Activated naive CD4-positive, alpha-beta T cell treated with anti-CD3 and anti-CD28 coated beads, Interleukin-2, amount 50 U/mL, for 72 hours (primary cell): ENCODE results near the gene PARG. TPM values are rescaled to one million over a fixed set of nuclear protein-coding genes. Genes with fewer than 3 reads are reported as not detected.
"Not testable (repeated sequence)": the region's sequence is repeated elsewhere in the genome, so short reads cannot be mapped to it uniquely, and the experiment has no call there.

Experiments
- ATAC-seq, 2 donors: fragments of 150-1000 bp; cut with Tn5 transposase; 2 replicates each; pipeline ENCODE4 v1.10.0; 2021; ENCODE audit warnings: mild to moderate bottlenecking in 2 of 2, moderate library complexity in 2 of 2
- DNase-seq, 2 donors: peaks; one replicate each; pipeline ENCODE4 v3.0.0; 2021 to 2022; ENCODE audit warnings: low spot score in 2 of 2
- H3K27ac Mint-ChIP-seq, 2 donors: one replicate each; pipeline ENCODE4 v1.8.0; 2022; ENCODE audit warnings: mild to moderate bottlenecking in 2 of 2, mixed read lengths in 2 of 2
- H3K36me3 Mint-ChIP-seq, 2 donors: one replicate each; pipeline ENCODE4 v1.8.0; 2022; ENCODE audit warnings: mixed read lengths in 2 of 2
- H3K9me3 Mint-ChIP-seq, 2 donors: one replicate each; pipeline ENCODE4 v1.8.0; 2022; ENCODE audit warnings: mixed read lengths in 2 of 2
- total RNA-seq, 2 donors: library from RNA; stranded (reverse); gene quantifications; one replicate each; pipeline ENCODE4 v1.2.3, GENCODE V29; 2022

PARG gene
- total RNA-seq, 2 donors from 2014 or later, result 23.8 to 33.0 TPM

GRCh38 chr10:49917927-49918326, 23.9 kb downstream of the PARG start:
- DNase-seq, H3K27ac Mint-ChIP-seq, H3K9me3 Mint-ChIP-seq, H3K36me3 Mint-ChIP-seq, ATAC-seq: not testable (repeated sequence)

- ATAC-seq, H3K36me3 Mint-ChIP-seq, H3K9me3 Mint-ChIP-seq, H3K27ac Mint-ChIP-seq, DNase-seq: not testable (repeated sequence)
Observed at GRCh38 chr10:49916451-49916850, 25.4 kb downstream of the PARG start.

GRCh38 chr10:49910295-49910694, 31.5 kb downstream of the PARG start:
- not testable (repeated sequence) for ATAC-seq, DNase-seq

GRCh38 chr10:49908290-49909080, 33.3 kb downstream of the PARG start:
- not testable (repeated sequence) for ATAC-seq, H3K27ac Mint-ChIP-seq

More at GRCh38 chr10:49910295-49910694, 31.5 kb downstream of the PARG start:
- H3K36me3 Mint-ChIP-seq, H3K27ac Mint-ChIP-seq, H3K9me3 Mint-ChIP-seq: not testable (repeated sequence)

GRCh38 chr10:49903829-49904228, 38.0 kb downstream of the PARG start:
- not testable (repeated sequence) for H3K9me3 Mint-ChIP-seq, H3K27ac Mint-ChIP-seq, DNase-seq, ATAC-seq
- peaks cover 7 to 11% of the 10 kb centered on the region in 2 donors for H3K36me3 Mint-ChIP-seq

More at GRCh38 chr10:49908290-49909080, 33.3 kb downstream of the PARG start:
- not testable (repeated sequence) for H3K36me3 Mint-ChIP-seq, H3K9me3 Mint-ChIP-seq, DNase-seq

GRCh38 chr10:49900406-49900805, 41.4 kb downstream of the PARG start:
- H3K9me3 Mint-ChIP-seq, DNase-seq, ATAC-seq, H3K27ac Mint-ChIP-seq: not testable (repeated sequence)
- H3K36me3 Mint-ChIP-seq, result peaks cover 17% of the 10 kb centered on the region in 2 donors

GRCh38 chr10:49899999-49900398, 41.8 kb downstream of the PARG start:
- ATAC-seq, result not testable (repeated sequence)

GRCh38 chr10:49890025-49890424, 51.8 kb downstream of the PARG start:
- DNase-seq, H3K36me3 Mint-ChIP-seq, ATAC-seq, H3K27ac Mint-ChIP-seq, H3K9me3 Mint-ChIP-seq: not testable (repeated sequence)

More at GRCh38 chr10:49899999-49900398, 41.8 kb downstream of the PARG start:
- H3K9me3 Mint-ChIP-seq, H3K27ac Mint-ChIP-seq, DNase-seq: not testable (repeated sequence)
- peaks cover 17% of the 10 kb centered on the region in 2 donors for H3K36me3 Mint-ChIP-seq

GRCh38 chr10:49884739-49885331, 57.0 kb downstream of the PARG start:
- H3K9me3 Mint-ChIP-seq, ATAC-seq, DNase-seq, H3K36me3 Mint-ChIP-seq, H3K27ac Mint-ChIP-seq: not testable (repeated sequence)

GRCh38 chr10:49883852-49884251, 58.0 kb downstream of the PARG start:
- not testable (repeated sequence) for ATAC-seq, DNase-seq, H3K9me3 Mint-ChIP-seq, H3K36me3 Mint-ChIP-seq, H3K27ac Mint-ChIP-seq

GRCh38 chr10:49882327-49882726, 59.5 kb downstream of the PARG start:
- H3K36me3 Mint-ChIP-seq, DNase-seq, H3K27ac Mint-ChIP-seq, ATAC-seq, H3K9me3 Mint-ChIP-seq: not testable (repeated sequence)

- not testable (repeated sequence) for H3K36me3 Mint-ChIP-seq, H3K27ac Mint-ChIP-seq, DNase-seq, H3K9me3 Mint-ChIP-seq, ATAC-seq
Observed at GRCh38 chr10:49872740-49873139, 69.1 kb downstream of the PARG start.

- ATAC-seq, H3K27ac Mint-ChIP-seq, H3K9me3 Mint-ChIP-seq: not testable (repeated sequence)
Observed at GRCh38 chr10:49871462-49871861, 70.4 kb downstream of the PARG start.

GRCh38 chr10:49859933-49860332, 81.9 kb downstream of the PARG start:
- ATAC-seq, DNase-seq, H3K27ac Mint-ChIP-seq, H3K36me3 Mint-ChIP-seq, H3K9me3 Mint-ChIP-seq: not testable (repeated sequence)

More at GRCh38 chr10:49871462-49871861, 70.4 kb downstream of the PARG start:
- not testable (repeated sequence) for H3K36me3 Mint-ChIP-seq, DNase-seq

- not testable (repeated sequence) for ATAC-seq, H3K36me3 Mint-ChIP-seq, DNase-seq, H3K27ac Mint-ChIP-seq, H3K9me3 Mint-ChIP-seq
Observed at GRCh38 chr10:49858697-49859382, 83.0 kb downstream of the PARG start.

GRCh38 chr10:49849520-49849919, 92.3 kb downstream of the PARG start:
- H3K27ac Mint-ChIP-seq, H3K9me3 Mint-ChIP-seq, H3K36me3 Mint-ChIP-seq, DNase-seq, ATAC-seq: not testable (repeated sequence)
